Neural cell (in vitro differentiated cells): Measurements from ENCODE around the gene RAB40B. TPM values are rescaled to one million over a fixed set of nuclear protein-coding genes. Genes with fewer than 3 reads are reported as not detected.

Source experiments
- H2AFZ ChIP-seq: fragments of 200-600, 300-800 bp; sonication (generic), shearing (Covaris generic); 2 replicates; pipeline ENCODE4 v1.6.0; 2014; ENCODE audit warnings: low read depth, mild to moderate bottlenecking, antibody characterized with exemption, low read length, moderate library complexity
- H3F3A ChIP-seq: fragments of 200-600 bp; shearing (Covaris generic); 2 replicates; pipeline ENCODE4 v1.6.1; 2016; ENCODE audit warnings: mild to moderate bottlenecking, moderate library complexity, mixed read lengths, antibody characterized with exemption, low read length; ENCODE audit not compliant: insufficient read depth, poor library complexity, severe bottlenecking
- H3K27ac ChIP-seq: fragments of 200-600, 300-800 bp; sonication (generic), shearing (Covaris generic); 2 replicates; pipeline ENCODE4 v1.5.1; 2014; ENCODE audit warnings: mild to moderate bottlenecking, low read length, moderate library complexity
- H3K27me3 ChIP-seq: fragments of 300-800, 200-600 bp; sonication (generic), shearing (Covaris generic); 2 replicates; pipeline ENCODE4 v1.6.0; 2014; ENCODE audit warnings: mild to moderate bottlenecking, low read depth, low read length, moderate library complexity; ENCODE audit not compliant: insufficient read depth
- H3K36me3 ChIP-seq: fragments of 300-800, 200-600 bp; sonication (generic), shearing (Covaris generic); 2 replicates; pipeline ENCODE4 v1.5.1; 2014; ENCODE audit warnings: mild to moderate bottlenecking, antibody characterized with exemption, low read length, moderate library complexity; ENCODE audit not compliant: insufficient read depth
- H3K4me2 ChIP-seq: fragments of 300-800, 200-600 bp; sonication (generic), shearing (Covaris generic); 2 replicates; pipeline ENCODE4 v1.6.0; 2014; ENCODE audit warnings: mild to moderate bottlenecking, low read length
- H3K4me3 ChIP-seq: fragments of 300-800, 200-600 bp; sonication (generic), shearing (Covaris generic); 2 replicates; pipeline ENCODE4 v1.5.1; 2014; ENCODE audit warnings: mild to moderate bottlenecking, low read length, moderate library complexity
- H3K79me2 ChIP-seq: fragments of 200-600 bp; shearing (Covaris generic); replicated peaks from 2 replicates; pipeline ENCODE4 v1.6.0; 2014; ENCODE audit warnings: mild to moderate bottlenecking, low read length, moderate library complexity; ENCODE audit not compliant: insufficient read depth
- H3K9ac ChIP-seq: fragments of 300-800, 200-600 bp; sonication (generic), shearing (Covaris generic); 2 replicates; pipeline ENCODE4 v1.6.1; 2016; ENCODE audit warnings: mild to moderate bottlenecking, low read length, mixed read lengths
- H3K9me2 ChIP-seq: fragments of 200-600 bp; shearing (Covaris generic); 2 replicates; pipeline ENCODE4 v1.6.1; 2016; ENCODE audit warnings: mild to moderate bottlenecking, low read length, mixed read lengths; ENCODE audit not compliant: insufficient read depth
- H3K9me3 ChIP-seq: fragments of 200-600, 300-800 bp; sonication (generic), shearing (Covaris generic); 2 replicates; pipeline ENCODE4 v1.6.1; 2016; ENCODE audit warnings: mild to moderate bottlenecking, mixed run types, low read length, moderate library complexity, mixed read lengths
- H4K20me1 ChIP-seq: fragments of 200-600 bp; shearing (Covaris generic); 2 replicates; pipeline ENCODE4 v1.6.1; 2016; ENCODE audit warnings: mild to moderate bottlenecking, mixed run types; ENCODE audit not compliant: insufficient read depth
- CTCF ChIP-seq: fragments of 450-650 bp; IDR thresholded peaks from 2 replicates; pipeline ENCODE4 v1.5.1; 2014; ENCODE audit warnings: antibody characterized with exemption, mild to moderate bottlenecking, moderate library complexity; ENCODE audit not compliant: poor library complexity, severe bottlenecking
- EP300 ChIP-seq: fragments of 450-650 bp; conservative IDR thresholded peaks from 2 replicates; pipeline ENCODE4 v1.6.1; 2014; ENCODE audit warnings: antibody characterized with exemption, mild to moderate bottlenecking, moderate library complexity; ENCODE audit not compliant: poor library complexity, severe bottlenecking
- EZH2 ChIP-seq: fragments of 200-600, 300-800 bp; shearing (Covaris generic), sonication (generic); IDR thresholded peaks from 2 replicates; pipeline ENCODE4 v1.6.1; 2014; ENCODE audit warnings: antibody characterized with exemption, low read length, borderline replicate concordance, mild to moderate bottlenecking; ENCODE audit not compliant: insufficient read depth, poor library complexity, severe bottlenecking
- MXI1 ChIP-seq: fragments of 450-650 bp; conservative IDR thresholded peaks from 2 replicates; pipeline ENCODE4 v1.6.1; 2014; ENCODE audit warnings: antibody characterized with exemption, mild to moderate bottlenecking; ENCODE audit not compliant: poor library complexity, severe bottlenecking
- POLR2AphosphoS5 ChIP-seq: IDR thresholded peaks from 2 replicates; pipeline ENCODE4 v1.6.1; 2012
- RAD21 ChIP-seq: fragments of 450-650 bp; conservative IDR thresholded peaks from 2 replicates; pipeline ENCODE4 v1.6.1; 2014; ENCODE audit warnings: antibody characterized with exemption, mild to moderate bottlenecking, moderate library complexity
- REST ChIP-seq: IDR thresholded peaks from 2 replicates; pipeline ENCODE4 v1.6.1; 2012; ENCODE audit warnings: borderline replicate concordance
- SMC3 ChIP-seq: fragments of 450-650 bp; conservative IDR thresholded peaks from 2 replicates; pipeline ENCODE4 v1.6.1; 2014; ENCODE audit warnings: antibody characterized with exemption, mild to moderate bottlenecking, moderate library complexity; ENCODE audit not compliant: poor library complexity
- TAF1 ChIP-seq: IDR thresholded peaks from 2 replicates; pipeline ENCODE4 v1.6.1; 2012; ENCODE audit warnings: low read depth
- polyA plus RNA-seq: library from polyadenylated mRNA; depleted of rRNA; stranded (reverse); fragments of >200 nt; gene quantifications from 2 replicates; pipeline ENCODE4 v1.2.3, GENCODE V29; 2014

Gene RAB40B
- polyA plus RNA-seq, 1 donor from 2014 or later = 37.2 TPM

DNA sequence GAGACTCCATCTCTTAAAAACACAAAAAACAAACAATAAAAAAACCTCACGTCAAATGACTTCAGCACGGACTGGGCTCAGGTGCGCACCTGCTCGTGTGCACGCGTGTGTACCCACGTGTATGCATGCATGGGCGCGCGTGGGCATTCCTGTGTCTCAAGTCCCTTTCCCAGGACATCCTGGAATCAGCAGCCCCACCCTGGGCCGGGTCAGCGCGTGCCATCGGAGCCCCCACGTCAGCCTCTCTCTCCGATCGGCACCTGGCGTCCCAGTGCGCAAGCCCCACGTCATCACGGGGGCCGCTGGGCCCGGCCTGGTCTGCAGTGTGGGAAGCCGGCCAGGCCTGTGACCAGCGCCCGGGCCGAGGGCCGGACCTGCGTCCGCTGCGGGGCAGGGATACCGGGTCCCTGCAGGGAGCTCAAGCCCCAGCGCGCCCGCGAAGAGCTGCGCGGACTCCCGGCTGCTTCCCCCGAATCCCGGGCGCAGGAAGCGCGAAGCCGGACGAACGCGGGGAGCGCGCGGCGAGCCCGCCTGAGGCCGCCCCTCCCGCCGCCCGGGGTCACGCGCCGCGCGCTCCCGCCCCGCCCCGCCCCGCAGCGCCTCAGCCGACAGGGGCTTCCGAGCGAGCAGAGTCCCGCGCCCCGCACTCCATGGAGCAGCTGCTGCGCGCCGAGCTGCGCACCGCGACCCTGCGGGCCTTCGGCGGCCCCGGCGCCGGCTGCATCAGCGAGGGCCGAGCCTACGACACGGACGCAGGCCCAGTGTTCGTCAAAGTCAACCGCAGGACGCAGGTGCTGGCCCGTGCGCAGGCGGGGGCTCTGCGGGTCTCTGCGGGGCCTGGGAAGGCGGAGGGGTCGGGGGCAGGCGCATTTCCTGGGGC is 36.7 kb upstream of the RAB40B start, which contains the start of gene FN3K:
FN3K (plus strand) TSS at position 629 of the 880 bp plus-strand sequence; CDS start at position 651, 22 bp downstream.
- peak within 1 kb of the TSS; percentile 83 for H2AFZ ChIP-seq
- peak within 1 kb of the TSS; percentile 76 for H3K9ac ChIP-seq
- TF ChIP-seq SMC3 (no peak), MXI1 (peak; percentile 43), TAF1 (peak; percentile 39), CTCF (no peak), RAD21 (no peak), EZH2 (no peak), REST (no peak), EP300 (no peak), POLR2AphosphoS5 (peak; percentile 70)
- H3K27me3 ChIP-seq = no peaks in the 10 kb centered on the region
- H3F3A ChIP-seq = no peaks in the 10 kb centered on the region
- H3K79me2 ChIP-seq = no peaks in the 10 kb centered on the region
- H3K36me3 ChIP-seq = no peaks in the 10 kb centered on the region
- H3K9me2 ChIP-seq = no peaks in the 10 kb centered on the region
- peaks cover under 1% of the 10 kb centered on the region for H3K9me3 ChIP-seq
- H3K27ac ChIP-seq = peak within 1 kb of the TSS; percentile 72
- peak within 1 kb of the TSS; percentile 51 for H3K4me2 ChIP-seq
- peak within 1 kb of the TSS; percentile 79 for H3K4me3 ChIP-seq
- H4K20me1 ChIP-seq = no peaks in the 10 kb centered on the region

DNA sequence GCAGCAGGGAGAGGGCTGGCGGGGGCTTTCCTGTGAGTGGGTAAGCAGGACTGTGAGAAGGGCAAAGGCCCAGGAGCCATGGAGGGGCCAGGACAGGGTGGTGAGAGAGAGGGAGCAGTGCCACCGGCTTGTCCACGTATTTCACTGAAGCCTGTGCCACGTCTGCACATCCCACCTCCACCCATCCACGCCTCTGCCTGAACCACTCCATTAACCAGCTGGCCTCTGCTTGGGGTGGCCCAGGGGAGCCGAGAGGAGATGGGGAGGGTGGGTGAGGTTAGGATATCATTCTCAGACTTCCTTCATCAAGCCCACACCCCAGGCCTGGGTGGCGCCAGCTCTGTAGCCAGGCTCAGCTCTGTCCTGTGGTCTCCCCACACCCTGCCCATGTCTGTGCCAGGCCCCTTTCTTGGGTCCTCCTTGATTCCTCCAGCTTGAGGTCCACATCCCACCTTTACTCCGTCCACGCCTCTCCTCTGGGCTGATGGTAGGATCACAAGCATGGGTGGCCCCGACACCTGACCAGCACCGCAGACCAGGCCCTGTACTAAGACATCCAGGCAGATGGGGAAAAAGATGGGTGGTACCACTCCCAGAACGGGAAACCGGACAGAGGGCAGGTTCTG is 33.7 kb upstream of the RAB40B start:
- Histone ChIP-seq H4K20me1 (no peaks in the 10 kb centered on the region), H3K9me2 (no peaks in the 10 kb centered on the region), H3K27me3 (no peaks in the 10 kb centered on the region), H3K27ac (no peak overlapping the region), H3K4me2 (no peak overlapping the region), H3K79me2 (no peaks in the 10 kb centered on the region), H2AFZ (no peak overlapping the region), H3K9me3 (no peaks in the 10 kb centered on the region), H3K4me3 (no peak overlapping the region), H3K9ac (no peak overlapping the region), H3F3A (no peaks in the 10 kb centered on the region), H3K36me3 (no peaks in the 10 kb centered on the region)
- TF ChIP-seq TAF1 (no peak), RAD21 (no peak), MXI1 (no peak), REST (no peak), POLR2AphosphoS5 (no peak), EZH2 (no peak), EP300 (no peak), CTCF (no peak), SMC3 (no peak)
